HepG2 (cell line): ENCODE results near the gene UNC93A. TPM values are rescaled to one million over a fixed set of nuclear protein-coding genes. Genes with fewer than 3 reads are reported as not detected.

Source experiments
- ATAC-seq: fragments of 200-7000 bp; cut with Tn5 transposase; 3 replicates; pipeline ENCODE4 v1.9.1; 2020; ENCODE audit warnings: mild to moderate bottlenecking, moderate library complexity
- BruUV-seq: library from RNA; stranded (reverse); fragments of 400-500 nt; replicated peaks from 2 replicates; lab custom pipeline; 2021; lab: Mats Ljungman, UMichigan
- CTCF ChIA-PET: fragments of 300-600 bp; formaldehyde crosslinking; extraction: SDS; loops from one replicate; lab custom pipeline; 2021; ENCODE audit warnings: low total read pairs, inconsistent platforms, low intra/inter-chr PET ratio; lab: Yijun Ruan, JAX
- POLR2A ChIA-PET: fragments of 350-600 bp; sonication (Branson Sonifier 250); formaldehyde crosslinking; loops from one replicate; lab custom pipeline; 2020; ENCODE audit warnings: antibody characterized with exemption, inconsistent platforms; lab: Yijun Ruan, JAX
- DNase-seq: peaks from one replicate; pipeline ENCODE4 v3.0.0-alpha.2; 2015; ENCODE audit warnings: low spot score
- FAIRE-seq: peaks from 3 replicates; lab custom pipeline; 2011; peaks lifted over from hg19 to GRCh38; lab: Jason Lieb, UNC
- H2AFZ ChIP-seq: one replicate; pipeline ENCODE4 v1.6.1; 2011; ENCODE audit warnings: low read length, inconsistent platforms
- H3K27ac ChIP-seq: fragments of 300-600 bp; 3 replicates; pipeline ENCODE4 v1.8.0; 2011; ENCODE audit warnings: mixed run types, mild to moderate bottlenecking, mixed read lengths, low read length, inconsistent platforms; ENCODE audit not compliant: insufficient read depth; ENCODE audit errors: extremely low read length
- H3K27me3 ChIP-seq, 2 experiments: fragments of 200-600 bp in 1 of 2; 2 replicates in 1 of 2; 3 replicates in 1 of 2; pipeline versions ENCODE4 v1.6.0 to v1.8.0; 2011; ENCODE audit warnings: low read length in 2 of 2, mild to moderate bottlenecking in 2 of 2, moderate library complexity in 2 of 2, inconsistent platforms in 1 of 2; ENCODE audit not compliant: insufficient read depth in 2 of 2, control insufficient read depth in 1 of 2
- H3K36me3 ChIP-seq, 2 experiments: fragments of 200-600 bp in 1 of 2; replicated peaks in 1 of 2; 2 replicates in 1 of 2; 3 replicates in 1 of 2; pipeline versions ENCODE4 v1.5.1 to v1.8.0; 2011; ENCODE audit warnings: low read length in 2 of 2, inconsistent platforms in 1 of 2; ENCODE audit not compliant: insufficient read depth in 2 of 2, control insufficient read depth in 1 of 2
- H3K4me1 ChIP-seq: 2 replicates; pipeline ENCODE4 v1.5.1; 2012; ENCODE audit warnings: low read length, inconsistent platforms; ENCODE audit not compliant: insufficient read depth
- H3K4me2 ChIP-seq: 2 replicates; pipeline ENCODE4 v1.6.0; 2011; ENCODE audit warnings: low read depth, low read length, inconsistent platforms
- H3K4me3 ChIP-seq, 3 experiments: fragments of 200-600 bp in 1 of 3; sonication (generic), shearing (Covaris generic) in 1 of 3; replicated peaks in 1 of 3; 2 replicates each; pipeline ENCODE4 v1.5.1; 2011 to 2016; ENCODE audit warnings: low read length in 3 of 3, inconsistent platforms in 2 of 3, low read depth in 2 of 3, mild to moderate bottlenecking in 2 of 3, control low read depth in 1 of 3, mixed read lengths in 1 of 3; ENCODE audit not compliant: insufficient read depth in 1 of 3
- H3K79me2 ChIP-seq: one replicate; pipeline ENCODE4 v1.6.1; 2011; ENCODE audit warnings: low read length, inconsistent platforms; ENCODE audit not compliant: insufficient read depth
- H3K9ac ChIP-seq: 2 replicates; pipeline ENCODE4 v1.6.0; 2011; ENCODE audit warnings: mild to moderate bottlenecking, low read depth, low read length, inconsistent platforms; ENCODE audit not compliant: insufficient read depth
- H3K9me3 ChIP-seq: 2 replicates; pipeline ENCODE4 v1.5.1; 2012; ENCODE audit warnings: mild to moderate bottlenecking, low read length
- H4K20me1 ChIP-seq: 2 replicates; pipeline ENCODE4 v1.6.0; 2011; ENCODE audit warnings: inconsistent platforms, mild to moderate bottlenecking, low read length, moderate library complexity; ENCODE audit not compliant: insufficient read depth
- CBX2 ChIP-seq, 2 experiments: fragments of 200-600 bp in 1 of 2; sonication (generic); formaldehyde crosslinking in 1 of 2; IDR thresholded peaks; 2 replicates each; pipeline versions ENCODE4 v1.7.0 to v1.8.1; 2018 to 2022; ENCODE audit warnings: low read depth in 2 of 2, low read length in 1 of 2, mild to moderate bottlenecking in 1 of 2, missing genetic modification reagents in 1 of 2
- GATAD1 ChIP-seq: IDR thresholded peaks from 2 replicates; pipeline ENCODE4 v1.6.1; 2016; ENCODE audit warnings: missing genetic modification reagents, missing compliant biosample characterization
- MED13 ChIP-seq: sonication (generic); formaldehyde crosslinking; IDR thresholded peaks from 2 replicates; pipeline ENCODE4 v1.5.0; 2020; ENCODE audit warnings: missing genetic modification reagents
- PITX1 ChIP-seq: sonication (generic); formaldehyde crosslinking; IDR thresholded peaks from 2 replicates; pipeline ENCODE4 v1.5.1; 2020; ENCODE audit warnings: mild to moderate bottlenecking, missing genetic modification reagents
- SIX1 ChIP-seq: sonication (generic); formaldehyde crosslinking; IDR thresholded peaks from 2 replicates; pipeline ENCODE4 v1.4.0; 2020; ENCODE audit warnings: missing genetic modification reagents, borderline replicate concordance
- SIX4 ChIP-seq: sonication (generic); formaldehyde crosslinking; IDR thresholded peaks from 2 replicates; pipeline ENCODE4 v1.4.0; 2020; ENCODE audit warnings: missing genetic modification reagents
- TBX3 ChIP-seq: fragments of 450-650 bp; IDR thresholded peaks from 2 replicates; pipeline ENCODE4 v1.6.1; 2017; ENCODE audit warnings: antibody characterized with exemption, mild to moderate bottlenecking, inconsistent platforms, borderline replicate concordance
- TOPORS ChIP-seq: sonication (generic); formaldehyde crosslinking; IDR thresholded peaks from 2 replicates; pipeline ENCODE4 v1.8.0; 2023; ENCODE audit warnings: mild to moderate bottlenecking, missing genetic modification reagents
- ZNF207 ChIP-seq: fragments of 450-650 bp; IDR thresholded peaks from 2 replicates; pipeline ENCODE4 v1.6.1; 2016; ENCODE audit warnings: antibody characterized with exemption, borderline replicate concordance
- ZNF331 ChIP-seq: sonication (generic); formaldehyde crosslinking; IDR thresholded peaks from 2 replicates; pipeline ENCODE4 v1.4.0; 2020; ENCODE audit warnings: missing genetic modification reagents
- ZNF335 ChIP-seq: sonication (generic); formaldehyde crosslinking; IDR thresholded peaks from 2 replicates; pipeline ENCODE4 v1.4.0; 2020; ENCODE audit warnings: missing genetic modification reagents
- ZNF616 ChIP-seq: sonication (generic); formaldehyde crosslinking; IDR thresholded peaks from 2 replicates; pipeline ENCODE4 v1.5.0; 2020; ENCODE audit warnings: low read depth, mild to moderate bottlenecking, missing genetic modification reagents
- ZSCAN12 ChIP-seq: sonication (generic); formaldehyde crosslinking; IDR thresholded peaks from 2 replicates; pipeline ENCODE4 v1.9.0; 2021; ENCODE audit warnings: mild to moderate bottlenecking, missing genetic modification reagents
- ZSCAN21 ChIP-seq: sonication (generic); formaldehyde crosslinking; IDR thresholded peaks from 2 replicates; pipeline ENCODE4 v1.8.0; 2022; ENCODE audit warnings: mild to moderate bottlenecking, missing genetic modification reagents, moderate library complexity, borderline replicate concordance
- WGBS: methylation state at CpG from one replicate; pipeline ENCODE4 v1.1.6; 2017; ENCODE audit warnings: low lambda C conversion rate; 5-methylcytosine and 5-hydroxymethylcytosine counted together
- in situ Hi-C: cut with HindIII; loops from 2 replicates; pipeline ENCODE4 v1.10.0; 2017; ENCODE audit warnings: low pct_unique_long_range_greater_than_20kb; ENCODE audit not compliant: extremely low pct_ligation_motif_present
- intact Hi-C: fragments of 100-400 bp; cut with micrococcal nuclease; formaldehyde crosslinking; loops from one replicate; pipeline ENCODE4 v1.10.0; 2022; ENCODE audit not compliant: unreplicated experiment
- polyA plus RNA-seq, 8 experiments: library from polyadenylated mRNA; depleted of rRNA in 3 of 8; stranded (reverse) in 7 of 8; unstranded in 1 of 8; fragments of >200 nt; fragmentation: Illumina TruSeq in 4 of 8; extraction: Trizol in 4 of 8; gene quantifications; 2 replicates each; pipeline versions ENCODE4 v1.2.1 to v1.2.3, GENCODE V29; 2011 to 2016; ENCODE audit warnings: low read depth in 4 of 8, missing spikeins in 1 of 8, mixed read lengths in 1 of 8; ENCODE audit not compliant: insufficient read depth in 1 of 8
- total RNA-seq, 5 experiments: library from RNA; depleted of rRNA; stranded (reverse); fragments of >200 nt; fragmentation: Illumina TruSeq; extraction: Trizol; gene quantifications; 2 replicates each; pipeline ENCODE4 v1.2.3, GENCODE V29; 2016; ENCODE audit warnings: low read depth in 1 of 5
- TF ChIP-seq, protein P1 (sequence below): sonication (generic); formaldehyde crosslinking; IDR thresholded peaks from 2 replicates; pipeline ENCODE4 v1.9.0; 2022; ENCODE audit warnings: missing genetic modification reagents, mild to moderate bottlenecking, borderline replicate concordance
- TF ChIP-seq, protein P2 (sequence below): sonication (generic); formaldehyde crosslinking; conservative IDR thresholded peaks from 2 replicates; pipeline ENCODE4 v1.4.0; 2020; ENCODE audit warnings: mild to moderate bottlenecking, missing genetic modification reagents, moderate library complexity

UNC93A gene
- total and polyA plus RNA-seq, 2 of the 13 experiments (the other 11 are each of a cell fraction or from before 2014, with no cell fraction given), result 11.0 to 42.7 TPM

DNA sequence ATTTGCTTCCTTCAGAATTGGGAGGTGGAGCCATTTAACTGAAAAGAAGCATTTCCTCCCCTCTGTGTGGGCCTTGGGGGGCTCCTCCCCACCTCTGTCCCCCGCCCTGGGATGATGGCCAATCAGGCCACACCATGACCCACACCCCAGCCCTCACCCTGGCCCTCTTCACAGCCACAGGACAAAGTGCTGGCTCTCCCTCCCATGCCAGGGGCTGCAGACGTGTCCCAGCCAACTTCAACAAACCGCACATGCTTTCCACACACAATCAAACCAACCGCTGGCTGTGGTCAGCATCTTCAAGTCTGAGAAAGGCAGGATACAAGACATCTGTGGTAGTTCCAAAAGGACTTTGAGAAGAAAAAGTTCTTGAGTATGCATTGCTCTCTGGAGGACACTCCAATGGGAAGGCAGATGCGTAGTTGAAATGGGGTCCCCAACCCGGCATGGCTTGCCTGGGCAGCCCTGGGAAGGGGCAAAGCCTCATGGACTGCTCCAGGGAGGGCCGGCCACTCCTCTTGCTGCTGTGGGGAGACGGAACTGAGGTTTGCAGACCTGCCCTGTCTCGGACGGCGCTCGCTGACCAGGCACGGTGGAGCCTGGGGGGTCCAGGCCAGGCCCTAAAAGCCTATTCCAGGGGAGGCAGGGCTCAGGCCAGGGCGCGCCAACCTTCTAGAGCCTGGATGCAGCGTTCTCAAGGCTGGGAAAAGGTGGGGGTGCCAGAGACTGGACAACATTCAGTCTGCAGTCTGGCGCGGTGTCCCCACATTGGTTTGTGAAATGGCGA is 45.9 kb downstream of the UNC93A start (continued):
- TF ChIP-seq, protein P1, sequence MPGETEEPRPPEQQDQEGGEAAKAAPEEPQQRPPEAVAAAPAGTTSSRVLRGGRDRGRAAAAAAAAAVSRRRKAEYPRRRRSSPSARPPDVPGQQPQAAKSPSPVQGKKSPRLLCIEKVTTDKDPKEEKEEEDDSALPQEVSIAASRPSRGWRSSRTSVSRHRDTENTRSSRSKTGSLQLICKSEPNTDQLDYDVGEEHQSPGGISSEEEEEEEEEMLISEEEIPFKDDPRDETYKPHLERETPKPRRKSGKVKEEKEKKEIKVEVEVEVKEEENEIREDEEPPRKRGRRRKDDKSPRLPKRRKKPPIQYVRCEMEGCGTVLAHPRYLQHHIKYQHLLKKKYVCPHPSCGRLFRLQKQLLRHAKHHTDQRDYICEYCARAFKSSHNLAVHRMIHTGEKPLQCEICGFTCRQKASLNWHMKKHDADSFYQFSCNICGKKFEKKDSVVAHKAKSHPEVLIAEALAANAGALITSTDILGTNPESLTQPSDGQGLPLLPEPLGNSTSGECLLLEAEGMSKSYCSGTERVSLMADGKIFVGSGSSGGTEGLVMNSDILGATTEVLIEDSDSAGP (CRISPR knock-in tag), result 0 out of 2 replicates have a peak, but pooled peaks have one; percentile 24

DNA sequence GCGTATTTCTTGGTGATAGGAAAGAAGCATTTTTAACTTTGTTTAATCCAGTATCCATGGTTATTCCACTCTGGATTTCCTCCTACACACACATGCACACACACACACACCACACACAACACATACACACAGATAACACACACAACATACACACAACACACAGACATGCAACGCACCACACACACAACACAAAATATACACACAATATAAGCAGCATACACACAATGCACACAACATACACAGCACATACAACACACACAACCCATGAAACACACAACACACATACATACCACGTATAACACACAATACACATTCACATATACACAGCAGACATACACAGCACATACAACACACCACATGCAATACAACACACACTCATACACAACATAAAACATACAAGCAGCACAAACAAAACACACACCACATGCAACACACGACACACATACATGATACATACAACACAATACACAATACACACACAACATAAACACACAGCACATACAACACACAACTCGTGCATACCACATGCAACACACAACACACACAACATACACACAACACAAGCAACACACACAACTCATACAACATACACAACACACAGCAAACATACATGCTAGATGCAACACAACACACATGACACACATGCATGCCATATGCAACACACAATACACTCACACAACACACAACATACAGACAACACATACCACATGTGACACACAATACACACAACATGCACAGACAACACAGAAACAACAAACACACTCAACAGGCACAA is 46.7 kb downstream of the UNC93A start:
- Histone ChIP-seq H3K36me3 (no peaks in the 10 kb centered on the region), H3K4me3 (no peak overlapping the region), H3K79me2 (no peaks in the 10 kb centered on the region), H4K20me1 (no peaks in the 10 kb centered on the region), H3K27ac (no peak overlapping the region), H3K9ac (no peak overlapping the region), H3K4me1 (peaks cover 54% of the 10 kb centered on the region), H3K9me3 (0 out of 2 replicates have a peak, but pooled peaks cover 8% of the 10 kb centered on the region), H3K27me3 (no peaks in the 10 kb centered on the region), H3K4me2 (no peak overlapping the region), H2AFZ (no peak overlapping the region)
- BruUV-seq, result no TSS peak
- ATAC-seq (no peak), DNase-seq (no peak), FAIRE-seq (peak; percentile 75)
- in situ Hi-C loops, result no loop called here
- ChIA-PET POLR2A (no interaction called here), CTCF (no interaction called here)
- WGBS, result 96% methylated on average over 5 of the region's 5 CpGs
- intact Hi-C loops, result no loop called here
- TF ChIP-seq ZNF335 (CRISPR knock-in tag) (no peak), TOPORS (CRISPR knock-in tag) (no peak), ZSCAN21 (CRISPR knock-in tag) (no peak), ZNF207 (peak; percentile 62; the same call in 1 of the 2 replicates), PITX1 (no peak), SIX4 (no peak), MED13 (CRISPR knock-in tag) (no peak), ZNF616 (CRISPR knock-in tag) (no peak), SIX1 (CRISPR knock-in tag) (no peak), TBX3 (0 out of 2 replicates have a peak, but pooled peaks have one; percentile 22), ZNF331 (no peak), ZSCAN12 (no peak), GATAD1 (CRISPR knock-in tag) (no peak), CBX2 (IDR thresholded peaks at IDR 0.05; ENCODE audit: low read depth, low read length) (no peak), CBX2 (CRISPR knock-in tag; IDR thresholded peaks at IDR 0.05; ENCODE audit: low read depth) (no peak)
- TF ChIP-seq, protein P2, sequence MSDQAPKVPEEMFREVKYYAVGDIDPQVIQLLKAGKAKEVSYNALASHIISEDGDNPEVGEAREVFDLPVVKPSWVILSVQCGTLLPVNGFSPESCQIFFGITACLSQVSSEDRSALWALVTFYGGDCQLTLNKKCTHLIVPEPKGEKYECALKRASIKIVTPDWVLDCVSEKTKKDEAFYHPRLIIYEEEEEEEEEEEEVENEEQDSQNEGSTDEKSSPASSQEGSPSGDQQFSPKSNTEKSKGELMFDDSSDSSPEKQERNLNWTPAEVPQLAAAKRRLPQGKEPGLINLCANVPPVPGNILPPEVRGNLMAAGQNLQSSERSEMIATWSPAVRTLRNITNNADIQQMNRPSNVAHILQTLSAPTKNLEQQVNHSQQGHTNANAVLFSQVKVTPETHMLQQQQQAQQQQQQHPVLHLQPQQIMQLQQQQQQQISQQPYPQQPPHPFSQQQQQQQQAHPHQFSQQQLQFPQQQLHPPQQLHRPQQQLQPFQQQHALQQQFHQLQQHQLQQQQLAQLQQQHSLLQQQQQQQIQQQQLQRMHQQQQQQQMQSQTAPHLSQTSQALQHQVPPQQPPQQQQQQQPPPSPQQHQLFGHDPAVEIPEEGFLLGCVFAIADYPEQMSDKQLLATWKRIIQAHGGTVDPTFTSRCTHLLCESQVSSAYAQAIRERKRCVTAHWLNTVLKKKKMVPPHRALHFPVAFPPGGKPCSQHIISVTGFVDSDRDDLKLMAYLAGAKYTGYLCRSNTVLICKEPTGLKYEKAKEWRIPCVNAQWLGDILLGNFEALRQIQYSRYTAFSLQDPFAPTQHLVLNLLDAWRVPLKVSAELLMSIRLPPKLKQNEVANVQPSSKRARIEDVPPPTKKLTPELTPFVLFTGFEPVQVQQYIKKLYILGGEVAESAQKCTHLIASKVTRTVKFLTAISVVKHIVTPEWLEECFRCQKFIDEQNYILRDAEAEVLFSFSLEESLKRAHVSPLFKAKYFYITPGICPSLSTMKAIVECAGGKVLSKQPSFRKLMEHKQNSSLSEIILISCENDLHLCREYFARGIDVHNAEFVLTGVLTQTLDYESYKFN (CRISPR knock-in tag), result no peak
